ENCODE results near the gene ANXA1. TPM values are rescaled to one million over a fixed set of nuclear protein-coding genes. Genes with fewer than 3 reads are reported as not detected.

The ANXA1 gene
- total and polyA plus RNA-seq, 2 donors, result 221 to 353 TPM

- H3K27ac ChIP-seq (ENCODE audit: low read depth), result peak overlapping the region; percentile 82
- no peak overlapping the region for H3K4me3 ChIP-seq (ENCODE audit: low read depth, low read length)
- no peak for DNase-seq (ENCODE audit: extremely low spot score)
- WGBS, result 74% methylated on average over 4 of the region's 4 CpGs
- no peaks in the 10 kb centered on the region for H3K4me1 ChIP-seq (ENCODE audit: insufficient read depth)
- no peaks in the 10 kb centered on the region for H3K36me3 ChIP-seq (ENCODE audit: insufficient read depth)
Observed at GRCh38 chr9:73131461-73131860, 20.2 kb upstream of the ANXA1 start.

- Histone ChIP-seq H3K4me3 (ENCODE audit: low read depth, low read length) (peak overlapping the region; percentile 49), H3K4me1 (ENCODE audit: insufficient read depth) (no peaks in the 10 kb centered on the region), H3K27ac (ENCODE audit: low read depth) (peak overlapping the region; percentile 82), H3K36me3 (ENCODE audit: insufficient read depth) (no peaks in the 10 kb centered on the region)
- under 1% methylated on average over 15 of the region's 15 CpGs for WGBS
- peak; percentile 93 for DNase-seq (ENCODE audit: extremely low spot score)
Observed at GRCh38 chr9:73132034-73132776, 19.5 kb upstream of the ANXA1 start.

GRCh38 chr9:73133022-73133651 is 18.5 kb upstream of the ANXA1 start:
- no peak for DNase-seq (ENCODE audit: extremely low spot score)

GRCh38 chr9:73133921-73134407 is 17.7 kb upstream of the ANXA1 start:
- no peak overlapping the region for H3K27ac ChIP-seq (ENCODE audit: low read depth)
- H3K4me3 ChIP-seq (ENCODE audit: low read depth, low read length), result no peak overlapping the region
- DNase-seq (ENCODE audit: extremely low spot score), result no peak

More at GRCh38 chr9:73133022-73133651, 18.5 kb upstream of the ANXA1 start:
- Histone ChIP-seq H3K4me3 (ENCODE audit: low read depth, low read length) (no peak overlapping the region), H3K27ac (ENCODE audit: low read depth) (no peak overlapping the region), H3K4me1 (ENCODE audit: insufficient read depth) (no peaks in the 10 kb centered on the region), H3K36me3 (ENCODE audit: insufficient read depth) (no peaks in the 10 kb centered on the region)
- 95% methylated on average over 3 of the region's 3 CpGs for WGBS

GRCh38 chr9:73135394-73135793 is 16.3 kb upstream of the ANXA1 start:
- no peak overlapping the region for H3K4me3 ChIP-seq (ENCODE audit: low read depth, low read length)
- H3K27ac ChIP-seq (ENCODE audit: low read depth), result no peak overlapping the region
- no peaks in the 10 kb centered on the region for H3K4me1 ChIP-seq (ENCODE audit: insufficient read depth)
- H3K36me3 ChIP-seq (ENCODE audit: insufficient read depth), result no peaks in the 10 kb centered on the region
- DNase-seq (ENCODE audit: extremely low spot score), result no peak

More at GRCh38 chr9:73133921-73134407, 17.7 kb upstream of the ANXA1 start:
- H3K36me3 ChIP-seq (ENCODE audit: insufficient read depth), result no peaks in the 10 kb centered on the region
- H3K4me1 ChIP-seq (ENCODE audit: insufficient read depth), result no peaks in the 10 kb centered on the region
- 64% methylated on average over 2 of the region's 2 CpGs for WGBS

- Histone ChIP-seq H3K27ac (ENCODE audit: low read depth) (no peak overlapping the region), H3K4me1 (ENCODE audit: insufficient read depth) (no peaks in the 10 kb centered on the region), H3K4me3 (ENCODE audit: low read depth, low read length) (no peak overlapping the region), H3K36me3 (ENCODE audit: insufficient read depth) (no peaks in the 10 kb centered on the region)
- 54% methylated on average over 4 of the region's 4 CpGs for WGBS
- no peak for DNase-seq (ENCODE audit: extremely low spot score)
Observed at GRCh38 chr9:73137286-73137899, 14.3 kb upstream of the ANXA1 start.

GRCh38 chr9:73137914-73138313 is 13.8 kb upstream of the ANXA1 start:
- Histone ChIP-seq H3K27ac (ENCODE audit: low read depth) (no peak overlapping the region), H3K4me1 (ENCODE audit: insufficient read depth) (no peaks in the 10 kb centered on the region), H3K4me3 (ENCODE audit: low read depth, low read length) (no peak overlapping the region), H3K36me3 (ENCODE audit: insufficient read depth) (no peaks in the 10 kb centered on the region)
- WGBS, result 85% methylated on average over 2 of the region's 2 CpGs
- no peak for DNase-seq (ENCODE audit: extremely low spot score)

- WGBS, result 88% methylated on average over 2 of the region's 2 CpGs
- Histone ChIP-seq H3K4me3 (ENCODE audit: low read depth, low read length) (no peak overlapping the region), H3K27ac (ENCODE audit: low read depth) (no peak overlapping the region), H3K4me1 (ENCODE audit: insufficient read depth) (no peaks in the 10 kb centered on the region), H3K36me3 (ENCODE audit: insufficient read depth) (no peaks in the 10 kb centered on the region)
- no peak for DNase-seq (ENCODE audit: extremely low spot score)
Observed at GRCh38 chr9:73138516-73138915, 13.1 kb upstream of the ANXA1 start.

GRCh38 chr9:73141282-73141681 is 10.4 kb upstream of the ANXA1 start:
- no peaks in the 10 kb centered on the region for H3K36me3 ChIP-seq (ENCODE audit: insufficient read depth)
- no peak overlapping the region for H3K4me3 ChIP-seq (ENCODE audit: low read depth, low read length)
- H3K4me1 ChIP-seq (ENCODE audit: insufficient read depth), result no peaks in the 10 kb centered on the region
- H3K27ac ChIP-seq (ENCODE audit: low read depth), result no peak overlapping the region
- 66% methylated on average over 1 of the region's 1 CpG for WGBS
- DNase-seq (ENCODE audit: extremely low spot score), result no peak

- Histone ChIP-seq H3K27ac (ENCODE audit: low read depth) (no peak overlapping the region), H3K4me3 (ENCODE audit: low read depth, low read length) (no peak overlapping the region), H3K4me1 (ENCODE audit: insufficient read depth) (no peaks in the 10 kb centered on the region), H3K36me3 (ENCODE audit: insufficient read depth) (no peaks in the 10 kb centered on the region)
- 31% methylated on average over 2 of the region's 2 CpGs for WGBS
- DNase-seq (ENCODE audit: extremely low spot score), result no peak
Observed at GRCh38 chr9:73143711-73144328, 7.8 kb upstream of the ANXA1 start.

- no peaks in the 10 kb centered on the region for H3K36me3 ChIP-seq (ENCODE audit: insufficient read depth)
- no peaks in the 10 kb centered on the region for H3K4me1 ChIP-seq (ENCODE audit: insufficient read depth)
- DNase-seq (ENCODE audit: extremely low spot score), result no peak
- H3K4me3 ChIP-seq (ENCODE audit: low read depth, low read length), result no peak overlapping the region
- WGBS, result 89% methylated on average over 2 of the region's 2 CpGs
- H3K27ac ChIP-seq (ENCODE audit: low read depth), result no peak overlapping the region
Observed at GRCh38 chr9:73146111-73146815, 5.4 kb upstream of the ANXA1 start.

GRCh38 chr9:73148447-73148937 is 3.2 kb upstream of the ANXA1 start:
- Histone ChIP-seq H3K27ac (ENCODE audit: low read depth) (no peak overlapping the region), H3K4me1 (ENCODE audit: insufficient read depth) (no peaks in the 10 kb centered on the region), H3K4me3 (ENCODE audit: low read depth, low read length) (no peak overlapping the region), H3K36me3 (ENCODE audit: insufficient read depth) (no peaks in the 10 kb centered on the region)
- WGBS, result 68% methylated on average over 3 of the region's 3 CpGs
- no peak for DNase-seq (ENCODE audit: extremely low spot score)
